Measurements from ENCODE around the gene MYO7A. TPM values are rescaled to one million over a fixed set of nuclear protein-coding genes. Genes with fewer than 3 reads are reported as not detected.

MYO7A gene
- total and polyA plus RNA-seq, 2 of the 4 experiments (the other 2 are of a cell fraction): 0.02 TPM; not detected in 1

GRCh38 chr11:77112641-77113381 is 15.2 kb upstream of the MYO7A start (continued):
- TF ChIP-seq POLR2A (IDR thresholded peaks at IDR 0.05; ENCODE audit: low read depth, low read length): no peak

GRCh38 chr11:77113382-77114088 is 14.5 kb upstream of the MYO7A start:
- no peak overlapping the region for H2BK5ac ChIP-seq (ENCODE audit: low read depth, low read length, poor library complexity, severe bottlenecking)
- WGBS, 2 experiments (ENCODE audit: extremely low coverage in 2 of 2, insufficient read length in 1 of 2): 60% methylated on average over 2 of the region's 8 CpGs; no CpG with 5 or more reads in 1 of the 2 experiments
- ChIA-PET POLR2A (ENCODE audit: unreplicated experiment) (no interaction called here), CTCF (interaction anchor here (0.9 to 2.4 kb wide), 2 partner anchors 14 kb away, joined by 3 to 6 read pairs; no protein-coding TSS in a partner anchor)
- H4K20me1 ChIP-seq (ENCODE audit: insufficient read depth, low read length): no peaks in the 10 kb centered on the region; the same call in 1 of the 2 replicates
- H3K79me1 ChIP-seq (ENCODE audit: low read depth in 1 of 2, low read length in 2 of 2): peaks cover 0 to 4% of the 10 kb centered on the region in 2 experiments; a peak in 1 of 4 replicates
- dilution Hi-C loops (cut with HindIII; ENCODE audit: low sequenced_read_pairs, unreplicated experiment) (no loop called here), in situ Hi-C loops (cut with MboI; ENCODE audit: low sequenced_read_pairs) (no loop called here), intact Hi-C loops (cut with micrococcal nuclease) (loop anchor here (1.0 kb wide), 1 partner anchor 66 kb away; no protein-coding TSS in a partner anchor)
- no peak overlapping the region for H2AFZ ChIP-seq (replicated peaks; ENCODE audit: low read length, poor library complexity)
- no peak overlapping the region for H4K91ac ChIP-seq (ENCODE audit: insufficient read depth, low read depth, low read length)
- H3K23ac ChIP-seq (ENCODE audit: low read depth, low read length): no peak overlapping the region
- ATAC-seq (ENCODE audit: low read depth) (no peak), DNase-seq (peak; percentile 38)
- H4K5ac ChIP-seq (ENCODE audit: low read depth, low read length): no peak overlapping the region
- no peak overlapping the region for H3K18ac ChIP-seq (ENCODE audit: low read depth, low read length)
- H3K9ac ChIP-seq (ENCODE audit: low read depth, low read length): no peak overlapping the region
- H3K9me1 ChIP-seq (ENCODE audit: insufficient read depth, low read length): peaks cover 3% of the 10 kb centered on the region; the same call in 1 of the 2 replicates
- no peak overlapping the region for H4K8ac ChIP-seq (ENCODE audit: low read depth in 2 of 2, low read length in 2 of 2)
- no peak overlapping the region for H2AK5ac ChIP-seq (ENCODE audit: low read depth, low read length)
- H3K27ac ChIP-seq (ENCODE audit: insufficient read depth, low read length): no peak overlapping the region
- H3K4ac ChIP-seq (ENCODE audit: low read depth, low read length): no peak overlapping the region
- peaks cover 11% of the 10 kb centered on the region; the same call in 1 of the 2 replicates for H3K36me3 ChIP-seq (ENCODE audit: control insufficient read depth, insufficient read depth, low read length)
- H3K4me2 ChIP-seq (ENCODE audit: low read depth, low read length): no peak overlapping the region
- no peaks in the 10 kb centered on the region for H3K9me3 ChIP-seq (ENCODE audit: control insufficient read depth, insufficient read depth, low read length)
- H3K14ac ChIP-seq (replicated peaks; ENCODE audit: low read depth, low read length): no peak overlapping the region
- no peak overlapping the region for H2BK120ac ChIP-seq (ENCODE audit: low read depth, low read length)
- no peaks in the 10 kb centered on the region for H3K27me3 ChIP-seq (ENCODE audit: control insufficient read depth, insufficient read depth, low read length)
- H2BK20ac ChIP-seq (ENCODE audit: low read depth, low read length): no peak overlapping the region
- H2AK9ac ChIP-seq (replicated peaks; ENCODE audit: low read depth, low read length, poor library complexity): no peak overlapping the region
- no TSS peak for BruUV-seq (replicated peaks)
- H3K56ac ChIP-seq (ENCODE audit: extremely low read depth, insufficient read depth, low read length): no peak overlapping the region
- H2BK15ac ChIP-seq (ENCODE audit: low read depth, low read length): no peak overlapping the region
- H3K4me3 ChIP-seq (ENCODE audit: insufficient read depth, low read depth, low read length): no peak overlapping the region
- H3K4me1 ChIP-seq (ENCODE audit: control insufficient read depth, insufficient read depth, low read length): peaks cover 5% of the 10 kb centered on the region
- TF ChIP-seq CEBPB (IDR thresholded peaks at IDR 0.05; ENCODE audit: low read depth, low read length) (no peak), CTCF (conservative IDR thresholded peaks at IDR 0.05; ENCODE audit: low read depth, low read length) (peak; percentile 64), RAD21 (IDR thresholded peaks at IDR 0.05; ENCODE audit: low read length) (peak; percentile 53), SMC3 (IDR thresholded peaks at IDR 0.05; ENCODE audit: low read depth, low read length) (peak; percentile 56), USF2 (IDR thresholded peaks at IDR 0.05; ENCODE audit: low read depth, low read length) (no peak), MAFK (IDR thresholded peaks at IDR 0.05; ENCODE audit: low read depth, low read length) (no peak), RFX5 (IDR thresholded peaks at IDR 0.05; ENCODE audit: low read depth, low read length) (no peak), MXI1 (IDR thresholded peaks at IDR 0.05; ENCODE audit: borderline replicate concordance, low read depth, low read length) (no peak), NFE2L2 (IDR thresholded peaks at IDR 0.05; ENCODE audit: low read depth, low read length) (no peak), POLR2A (IDR thresholded peaks at IDR 0.05; ENCODE audit: low read depth, low read length) (no peak), ELK1 (IDR thresholded peaks at IDR 0.05; ENCODE audit: borderline replicate concordance, low read depth, low read length) (no peak)
